Activated naive CD4-positive, alpha-beta T cell treated with Interleukin-2 at 50 U/mL for 16 hours (primary cell): Measurements from ENCODE around the gene DSC2.
"Not testable (repeated sequence)": the region's sequence is repeated elsewhere in the genome, so short reads cannot be mapped to it uniquely, and the experiment has no call there.

ENCODE experiments used
- DNase-seq: peaks from one replicate; pipeline ENCODE4 v3.0.0-alpha.2; 2020

DSC2 gene

GRCh38 chr18:31102025-31102684 is at the start of gene DSC2:
TSS of gene DSC2 (minus strand) at chr18:31102421. CDS start at chr18:31101971, 450 bp downstream.
- no peak for DNase-seq

GRCh38 chr18:31149351-31149750 is 47.1 kb upstream of the DSC2 start:
- no peak for DNase-seq

GRCh38 chr18:31148600-31148999 is 46.4 kb upstream of the DSC2 start:
- DNase-seq, result no peak

GRCh38 chr18:31146809-31147208 is 44.6 kb upstream of the DSC2 start:
- no peak for DNase-seq

- DNase-seq, result no peak
Observed at GRCh38 chr18:31143025-31143424, 40.8 kb upstream of the DSC2 start.

- no peak for DNase-seq
Observed at GRCh38 chr18:31138709-31139108, 36.5 kb upstream of the DSC2 start.

- no peak for DNase-seq
Observed at GRCh38 chr18:31134988-31135529, 32.8 kb upstream of the DSC2 start.

GRCh38 chr18:31129398-31130115 is 27.3 kb upstream of the DSC2 start:
- DNase-seq, result no peak

GRCh38 chr18:31125878-31126277 is 23.7 kb upstream of the DSC2 start:
- DNase-seq, result no peak

- not testable (repeated sequence) for DNase-seq
Observed at GRCh38 chr18:31123125-31123524, 20.9 kb upstream of the DSC2 start.

GRCh38 chr18:31120594-31120993 is 18.4 kb upstream of the DSC2 start:
- no peak for DNase-seq

- DNase-seq, result no peak
Observed at GRCh38 chr18:31116853-31117595, 14.8 kb upstream of the DSC2 start.

GRCh38 chr18:31112804-31113203 is 10.6 kb upstream of the DSC2 start:
- DNase-seq, result no peak

GRCh38 chr18:31105733-31106132 is 3.5 kb upstream of the DSC2 start:
- DNase-seq, result no peak

- no peak for DNase-seq
Observed at GRCh38 chr18:31104444-31104843, 2.2 kb upstream of the DSC2 start.

GRCh38 chr18:31103423-31103822 is 1.2 kb upstream of the DSC2 start:
- no peak for DNase-seq

GRCh38 chr18:31102941-31103340 is 720 bp upstream of the DSC2 start:
- DNase-seq, result no peak

GRCh38 chr18:31101183-31102024 is 817 bp downstream of the DSC2 start:
- no peak for DNase-seq

- DNase-seq, result no peak
Observed at GRCh38 chr18:31100436-31101182, 1.6 kb downstream of the DSC2 start.

- DNase-seq, result no peak
Observed at GRCh38 chr18:31099450-31100230, 2.6 kb downstream of the DSC2 start.

- DNase-seq, result no peak
Observed at GRCh38 chr18:31098878-31099277, 3.3 kb downstream of the DSC2 start.
